ENCODE data around the gene NAV3. TPM values are rescaled to one million over a fixed set of nuclear protein-coding genes. Genes with fewer than 3 reads are reported as not detected.

The NAV3 gene
- total RNA-seq, 1 donor from 2014 or later = 8.7 TPM

GRCh38 chr12:77808534-77808933 lies 22.2 kb upstream of the NAV3 start:
- DNase-seq (no peak), ATAC-seq (no peak)
- Histone ChIP-seq H3K9me3 (peaks cover 1% of the 10 kb centered on the region), H3K4me3 (no peak overlapping the region), H3K36me3 (no peaks in the 10 kb centered on the region), H3K4me1 (no peaks in the 10 kb centered on the region), H3K27ac (no peak overlapping the region), H3K27me3 (ENCODE audit: low read depth) (no peaks in the 10 kb centered on the region)
- intact Hi-C loops (cut with DNase I) = no loop called here
- TF ChIP-seq, protein P1, sequence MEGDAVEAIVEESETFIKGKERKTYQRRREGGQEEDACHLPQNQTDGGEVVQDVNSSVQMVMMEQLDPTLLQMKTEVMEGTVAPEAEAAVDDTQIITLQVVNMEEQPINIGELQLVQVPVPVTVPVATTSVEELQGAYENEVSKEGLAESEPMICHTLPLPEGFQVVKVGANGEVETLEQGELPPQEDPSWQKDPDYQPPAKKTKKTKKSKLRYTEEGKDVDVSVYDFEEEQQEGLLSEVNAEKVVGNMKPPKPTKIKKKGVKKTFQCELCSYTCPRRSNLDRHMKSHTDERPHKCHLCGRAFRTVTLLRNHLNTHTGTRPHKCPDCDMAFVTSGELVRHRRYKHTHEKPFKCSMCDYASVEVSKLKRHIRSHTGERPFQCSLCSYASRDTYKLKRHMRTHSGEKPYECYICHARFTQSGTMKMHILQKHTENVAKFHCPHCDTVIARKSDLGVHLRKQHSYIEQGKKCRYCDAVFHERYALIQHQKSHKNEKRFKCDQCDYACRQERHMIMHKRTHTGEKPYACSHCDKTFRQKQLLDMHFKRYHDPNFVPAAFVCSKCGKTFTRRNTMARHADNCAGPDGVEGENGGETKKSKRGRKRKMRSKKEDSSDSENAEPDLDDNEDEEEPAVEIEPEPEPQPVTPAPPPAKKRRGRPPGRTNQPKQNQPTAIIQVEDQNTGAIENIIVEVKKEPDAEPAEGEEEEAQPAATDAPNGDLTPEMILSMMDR (IDR thresholded peaks at IDR 0.05) = no peak

GRCh38 chr12:77813558-77813957 lies 17.1 kb upstream of the NAV3 start:
- no peaks in the 10 kb centered on the region for H3K36me3 ChIP-seq
- H3K4me1 ChIP-seq = no peaks in the 10 kb centered on the region
- intact Hi-C loops (cut with DNase I) = no loop called here
- no peaks in the 10 kb centered on the region for H3K9me3 ChIP-seq
- H3K27ac ChIP-seq = no peak overlapping the region
- TF ChIP-seq, protein P1 (IDR thresholded peaks at IDR 0.05) = no peak
- no peaks in the 10 kb centered on the region for H3K27me3 ChIP-seq (ENCODE audit: low read depth)
- no peak overlapping the region for H3K4me3 ChIP-seq
- DNase-seq (no peak), ATAC-seq (no peak)

- no peak overlapping the region for H3K4me3 ChIP-seq
- no peaks in the 10 kb centered on the region for H3K27me3 ChIP-seq (ENCODE audit: low read depth)
- no peaks in the 10 kb centered on the region for H3K9me3 ChIP-seq
- H3K4me1 ChIP-seq = no peaks in the 10 kb centered on the region
- intact Hi-C loops (cut with DNase I) = no loop called here
- H3K36me3 ChIP-seq = no peaks in the 10 kb centered on the region
- DNase-seq = no peak
- no peak overlapping the region for H3K27ac ChIP-seq
- no peak for ATAC-seq
- TF ChIP-seq, protein P1 (IDR thresholded peaks at IDR 0.05) = no peak
Observed at GRCh38 chr12:77814386-77814785, 16.3 kb upstream of the NAV3 start.

DNA sequence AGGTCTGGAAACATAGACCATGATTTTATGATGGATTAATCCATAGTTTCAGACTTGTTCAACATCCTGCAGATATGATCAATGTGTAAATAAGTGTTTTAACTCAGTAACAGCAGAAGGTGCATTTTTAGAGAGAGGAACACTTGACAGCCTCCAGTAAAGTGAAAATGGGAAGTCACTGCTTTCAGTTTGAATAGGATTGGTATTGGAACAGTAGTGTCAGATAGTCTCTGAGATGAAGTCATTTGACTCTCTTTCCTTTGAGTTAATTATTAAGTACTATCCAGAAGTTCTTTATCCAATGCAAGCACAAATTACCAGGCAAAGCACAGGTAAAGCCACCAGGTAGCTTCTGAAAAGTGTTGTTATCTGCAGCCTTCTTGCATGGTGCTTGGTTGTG lies 14.5 kb upstream of the NAV3 start:
- H3K27ac ChIP-seq = no peak overlapping the region
- no peaks in the 10 kb centered on the region for H3K36me3 ChIP-seq
- no peaks in the 10 kb centered on the region for H3K9me3 ChIP-seq
- no peaks in the 10 kb centered on the region for H3K4me1 ChIP-seq
- intact Hi-C loops (cut with DNase I) = no loop called here
- no peaks in the 10 kb centered on the region for H3K27me3 ChIP-seq (ENCODE audit: low read depth)
- ATAC-seq = no peak
- DNase-seq = no peak
- TF ChIP-seq, protein P1 (IDR thresholded peaks at IDR 0.05) = no peak
- no peak overlapping the region for H3K4me3 ChIP-seq

DNA sequence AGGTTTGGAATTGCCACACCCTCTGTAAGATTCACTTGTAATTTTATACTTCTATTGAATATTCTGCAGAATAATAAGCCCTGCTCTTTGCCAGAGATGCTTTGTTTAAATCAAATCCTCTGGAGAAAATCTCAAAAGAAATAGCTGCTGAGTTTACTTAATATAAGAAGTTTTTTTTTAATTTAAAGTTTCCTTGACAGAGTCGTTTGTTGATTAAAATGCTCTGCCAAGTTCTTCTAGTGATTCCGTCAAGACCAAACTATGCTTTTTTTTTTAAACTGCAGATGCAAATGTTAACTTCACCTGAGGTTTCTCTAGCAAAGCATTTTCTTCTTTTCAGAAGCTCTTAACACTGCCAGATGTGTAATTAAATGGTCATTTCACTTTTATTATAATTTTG lies 13.4 kb upstream of the NAV3 start:
- Histone ChIP-seq H3K4me3 (no peak overlapping the region), H3K27ac (no peak overlapping the region), H3K27me3 (ENCODE audit: low read depth) (no peaks in the 10 kb centered on the region), H3K4me1 (no peaks in the 10 kb centered on the region), H3K9me3 (no peaks in the 10 kb centered on the region), H3K36me3 (no peaks in the 10 kb centered on the region)
- DNase-seq (no peak), ATAC-seq (no peak)
- TF ChIP-seq, protein P1 (IDR thresholded peaks at IDR 0.05) = no peak
- intact Hi-C loops (cut with DNase I) = no loop called here

GRCh38 chr12:77818351-77818750 lies 12.3 kb upstream of the NAV3 start:
- Histone ChIP-seq H3K27me3 (ENCODE audit: low read depth) (no peaks in the 10 kb centered on the region), H3K36me3 (no peaks in the 10 kb centered on the region), H3K4me3 (no peak overlapping the region), H3K4me1 (no peaks in the 10 kb centered on the region), H3K9me3 (no peaks in the 10 kb centered on the region), H3K27ac (no peak overlapping the region)
- TF ChIP-seq, protein P1 (IDR thresholded peaks at IDR 0.05) = no peak
- intact Hi-C loops (cut with DNase I) = no loop called here
- DNase-seq (no peak), ATAC-seq (no peak)
